ENCODE measurements around the gene LYRM7.
"Not testable (repeated sequence)": the region's sequence is repeated elsewhere in the genome, so short reads cannot be mapped to it uniquely, and the experiment has no call there.

LYRM7 gene

DNA sequence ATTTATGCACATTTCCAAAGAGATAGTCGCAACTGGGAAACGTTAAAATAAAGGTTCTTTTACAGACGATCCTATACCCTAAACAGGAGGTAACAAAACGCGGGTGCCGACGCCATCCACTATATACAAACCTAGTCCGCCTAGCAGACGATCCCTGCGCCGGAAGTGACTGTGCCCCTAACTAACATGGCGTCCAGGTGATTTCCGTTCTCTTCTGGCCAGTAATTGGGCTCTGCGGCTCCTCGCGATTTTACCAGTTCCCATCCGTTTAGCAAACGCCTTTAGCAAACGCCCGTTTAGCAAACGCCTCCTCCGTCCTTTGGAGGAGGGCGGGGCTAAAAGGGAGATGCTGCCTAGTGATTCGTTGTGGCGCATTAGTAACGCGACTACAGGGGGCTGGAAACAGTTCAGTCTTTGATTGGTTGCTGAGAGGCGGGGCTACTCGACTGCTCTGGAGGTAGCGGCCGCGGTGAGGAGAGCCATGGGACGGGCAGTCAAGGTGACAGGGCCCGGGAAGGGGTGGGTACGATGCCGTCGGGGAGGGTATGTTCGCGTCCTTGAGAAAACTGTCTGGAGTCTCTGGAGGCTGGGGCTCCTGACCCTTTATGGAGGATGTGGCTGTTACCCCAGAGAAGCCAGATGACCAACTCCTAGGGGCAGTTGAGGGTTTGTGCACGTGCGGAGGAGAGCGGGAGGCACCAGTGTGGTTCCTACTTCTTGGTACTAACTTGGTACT, at the start of gene LYRM7:
LYRM7 (plus strand) TSS at position 405 of the 736 bp plus-strand sequence; CDS start at position 482, 77 bp downstream.
- peak within 1 kb of the TSS; percentile 79 for H3K27ac ChIP-seq
- no peak for TF ChIP-seq ZFX (IDR thresholded peaks at IDR 0.05; ENCODE audit: borderline replicate concordance)
- TF ChIP-seq, protein P1, sequence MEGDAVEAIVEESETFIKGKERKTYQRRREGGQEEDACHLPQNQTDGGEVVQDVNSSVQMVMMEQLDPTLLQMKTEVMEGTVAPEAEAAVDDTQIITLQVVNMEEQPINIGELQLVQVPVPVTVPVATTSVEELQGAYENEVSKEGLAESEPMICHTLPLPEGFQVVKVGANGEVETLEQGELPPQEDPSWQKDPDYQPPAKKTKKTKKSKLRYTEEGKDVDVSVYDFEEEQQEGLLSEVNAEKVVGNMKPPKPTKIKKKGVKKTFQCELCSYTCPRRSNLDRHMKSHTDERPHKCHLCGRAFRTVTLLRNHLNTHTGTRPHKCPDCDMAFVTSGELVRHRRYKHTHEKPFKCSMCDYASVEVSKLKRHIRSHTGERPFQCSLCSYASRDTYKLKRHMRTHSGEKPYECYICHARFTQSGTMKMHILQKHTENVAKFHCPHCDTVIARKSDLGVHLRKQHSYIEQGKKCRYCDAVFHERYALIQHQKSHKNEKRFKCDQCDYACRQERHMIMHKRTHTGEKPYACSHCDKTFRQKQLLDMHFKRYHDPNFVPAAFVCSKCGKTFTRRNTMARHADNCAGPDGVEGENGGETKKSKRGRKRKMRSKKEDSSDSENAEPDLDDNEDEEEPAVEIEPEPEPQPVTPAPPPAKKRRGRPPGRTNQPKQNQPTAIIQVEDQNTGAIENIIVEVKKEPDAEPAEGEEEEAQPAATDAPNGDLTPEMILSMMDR (IDR thresholded peaks at IDR 0.05): no peak

DNA sequence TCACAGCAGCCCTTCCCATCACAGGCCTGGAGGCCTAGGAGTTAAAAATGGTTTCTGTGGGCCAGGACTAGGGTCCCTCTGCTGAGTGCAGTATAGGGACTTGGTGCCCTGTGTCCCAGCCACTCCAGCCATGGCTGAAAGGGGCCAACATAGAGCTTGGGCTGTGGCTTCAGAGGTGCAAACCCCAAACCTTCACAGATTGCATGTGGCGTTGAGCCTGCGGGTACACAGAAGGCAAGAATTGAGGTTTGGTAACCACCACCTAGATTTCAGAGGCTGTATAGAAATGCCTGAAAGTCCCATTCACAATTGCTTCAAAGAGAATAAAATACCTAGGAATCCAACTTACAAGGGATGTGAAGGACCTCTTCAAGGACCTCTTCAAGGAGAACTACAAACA, 43.5 kb upstream of the LYRM7 start:
- H3K27ac ChIP-seq: not testable (repeated sequence)

DNA sequence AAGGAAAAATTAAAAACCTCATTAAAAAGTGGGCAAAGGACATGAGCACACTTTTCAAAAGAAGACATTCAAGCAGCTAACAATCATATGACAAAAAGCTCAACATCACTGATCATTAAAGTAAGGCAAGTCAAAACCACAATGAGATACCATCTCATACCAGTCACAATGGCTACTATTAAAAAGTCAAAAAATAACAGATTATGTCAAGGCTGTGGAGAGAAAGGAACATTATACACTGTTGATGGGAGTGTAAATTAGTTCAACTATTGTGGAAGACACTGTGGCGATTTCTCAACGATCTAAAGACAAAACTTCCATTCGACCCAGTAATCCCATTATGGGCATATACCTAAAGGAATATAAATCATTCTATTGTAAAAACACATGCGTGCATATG, 41.4 kb upstream of the LYRM7 start:
- TF ChIP-seq ZFX (IDR thresholded peaks at IDR 0.05; ENCODE audit: borderline replicate concordance): no peak
- TF ChIP-seq, protein P1 (IDR thresholded peaks at IDR 0.05): no peak
- H3K27ac ChIP-seq: no peak overlapping the region

DNA sequence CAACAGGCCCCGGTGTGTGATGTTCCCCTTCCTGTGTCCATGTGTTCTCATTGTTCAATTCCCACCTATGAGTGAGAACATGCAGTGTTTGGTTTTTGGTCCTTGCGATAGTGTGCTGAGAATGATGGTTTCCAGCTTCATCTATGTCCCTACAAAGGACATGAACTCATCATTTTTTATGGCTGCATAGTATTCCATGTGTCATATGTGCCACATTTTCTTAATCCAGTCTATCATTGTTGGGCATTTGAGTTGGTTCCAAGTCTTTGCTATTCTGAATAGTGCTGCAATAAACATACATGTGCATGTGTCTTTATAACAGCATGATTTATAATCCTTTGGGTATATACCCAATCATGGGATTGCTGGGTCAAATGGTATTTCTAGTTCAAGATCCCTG, 37.7 kb upstream of the LYRM7 start:
- H3K27ac ChIP-seq: not testable (repeated sequence)

DNA sequence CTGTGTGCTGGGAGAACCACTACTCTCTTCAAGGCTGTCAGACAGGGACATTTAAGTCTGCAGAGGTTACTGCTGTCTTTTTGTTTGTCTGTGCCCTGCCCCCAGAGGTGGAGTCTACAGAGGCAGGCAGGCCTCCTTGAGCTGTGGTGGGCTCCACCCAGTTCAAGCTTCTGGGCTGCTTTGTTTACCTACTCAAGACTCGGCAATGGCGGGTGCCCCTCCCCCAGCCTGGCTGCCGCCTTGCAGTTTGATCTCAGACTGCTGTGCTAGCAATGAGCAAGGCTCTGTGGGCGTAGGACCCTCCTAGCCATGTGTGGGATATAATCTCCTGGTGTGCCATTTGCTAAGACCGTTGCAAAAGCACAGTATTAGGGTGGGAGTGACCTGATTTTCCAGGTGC, 32.3 kb upstream of the LYRM7 start:
- H3K27ac ChIP-seq: not testable (repeated sequence)

DNA sequence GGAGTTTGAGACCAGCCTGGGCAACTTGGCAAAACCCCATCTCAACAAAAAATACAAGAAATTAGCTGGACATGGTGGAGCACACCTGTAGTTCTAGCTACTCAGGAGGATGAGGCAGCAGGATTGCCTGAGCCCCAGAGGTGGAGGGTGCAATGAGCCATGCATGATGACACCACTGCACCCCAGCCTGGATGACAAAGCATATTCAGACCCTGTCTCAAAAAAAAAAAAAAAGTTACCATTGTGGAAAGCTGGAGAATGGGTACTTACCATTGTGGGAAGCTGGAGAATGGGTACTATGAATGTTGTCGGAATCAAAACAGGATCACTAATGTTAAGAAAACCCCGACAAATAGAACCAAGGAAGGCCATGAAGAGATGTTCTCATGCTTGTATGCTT, 31.4 kb upstream of the LYRM7 start:
- no peak overlapping the region for H3K27ac ChIP-seq
- no peak for TF ChIP-seq ZFX (IDR thresholded peaks at IDR 0.05; ENCODE audit: borderline replicate concordance)
- TF ChIP-seq, protein P1 (IDR thresholded peaks at IDR 0.05): no peak

DNA sequence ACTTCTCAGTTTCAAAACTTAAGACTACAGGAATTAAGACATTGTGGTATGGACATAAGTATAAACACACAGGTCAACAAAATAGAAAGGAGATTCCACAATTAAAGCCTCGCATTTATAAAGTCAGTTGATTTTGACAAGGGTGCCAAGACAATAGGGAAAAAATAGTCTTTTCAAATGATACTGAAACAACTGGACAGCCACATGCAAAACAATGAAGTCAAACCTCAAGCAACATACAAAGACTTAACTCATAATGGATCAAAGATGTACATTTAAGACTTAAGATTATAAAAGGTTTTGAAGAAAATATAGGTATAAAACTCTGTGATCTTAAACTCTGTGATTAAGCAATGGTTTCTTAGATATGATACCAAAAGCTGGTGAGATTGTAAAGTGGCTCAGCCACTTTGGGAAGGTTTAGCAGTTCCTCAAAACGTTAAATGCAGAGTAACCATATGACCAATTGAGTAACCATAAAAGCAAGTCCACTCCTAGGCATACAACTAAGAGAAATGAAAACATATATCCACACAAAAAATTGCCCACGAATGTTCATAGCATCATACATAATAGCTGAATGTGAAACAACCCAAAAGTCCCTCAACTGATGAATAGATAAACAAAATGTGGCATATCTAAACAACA, 27.6 kb upstream of the LYRM7 start:
- no peak overlapping the region for H3K27ac ChIP-seq
- TF ChIP-seq, protein P1 (IDR thresholded peaks at IDR 0.05): no peak
- TF ChIP-seq ZFX (IDR thresholded peaks at IDR 0.05; ENCODE audit: borderline replicate concordance): no peak

DNA sequence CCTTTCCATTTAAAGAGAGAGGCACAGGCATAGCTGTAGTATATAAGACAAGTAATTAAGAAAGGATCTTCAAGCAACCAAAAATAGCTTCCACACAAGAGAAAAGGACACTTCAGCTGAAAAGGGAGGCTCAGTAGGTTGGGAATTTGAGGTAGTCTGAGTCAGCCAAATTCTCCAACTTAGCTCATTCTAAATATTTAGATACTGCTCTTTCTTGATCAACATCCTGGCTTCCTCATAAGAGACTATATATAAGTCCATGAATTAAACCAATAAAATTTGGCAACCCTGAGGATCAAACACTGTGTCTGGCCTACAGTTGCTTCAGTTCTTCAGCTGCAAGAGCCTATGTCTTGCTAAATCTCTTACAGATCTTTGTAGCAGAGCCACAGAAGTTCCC, 23.5 kb upstream of the LYRM7 start:
- TF ChIP-seq ZFX (IDR thresholded peaks at IDR 0.05; ENCODE audit: borderline replicate concordance): no peak
- TF ChIP-seq, protein P1 (IDR thresholded peaks at IDR 0.05): no peak
- no peak overlapping the region for H3K27ac ChIP-seq

DNA sequence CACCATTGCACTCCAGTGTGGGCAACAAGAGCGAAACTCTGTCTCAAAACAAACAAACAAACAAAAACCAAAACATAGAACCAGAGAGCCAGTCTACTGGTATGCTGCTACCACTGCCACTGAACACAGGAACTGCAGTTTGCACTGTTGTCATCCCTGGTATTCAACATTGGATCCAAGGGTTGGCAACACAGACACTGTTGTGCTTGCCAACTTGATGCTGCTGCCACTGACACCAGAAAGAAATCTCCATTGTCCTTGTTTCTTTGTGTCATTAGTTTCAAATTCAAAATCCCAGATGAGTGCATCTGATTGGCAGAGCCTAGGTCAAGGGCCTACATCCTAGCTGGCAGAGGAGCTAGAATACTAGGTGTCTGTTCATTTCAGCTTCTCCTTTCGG, 21.9 kb upstream of the LYRM7 start:
- TF ChIP-seq ZFX (IDR thresholded peaks at IDR 0.05; ENCODE audit: borderline replicate concordance): no peak
- H3K27ac ChIP-seq: no peak overlapping the region

All from 22Rv1 (cell line).